MV-4-11 (cell line): ENCODE data around the gene TSEN54.

Source experiments
- DNase-seq: peaks from one replicate; lab custom pipeline; 2025; lab: John Stamatoyannopoulos, UW

Gene TSEN54

DNA sequence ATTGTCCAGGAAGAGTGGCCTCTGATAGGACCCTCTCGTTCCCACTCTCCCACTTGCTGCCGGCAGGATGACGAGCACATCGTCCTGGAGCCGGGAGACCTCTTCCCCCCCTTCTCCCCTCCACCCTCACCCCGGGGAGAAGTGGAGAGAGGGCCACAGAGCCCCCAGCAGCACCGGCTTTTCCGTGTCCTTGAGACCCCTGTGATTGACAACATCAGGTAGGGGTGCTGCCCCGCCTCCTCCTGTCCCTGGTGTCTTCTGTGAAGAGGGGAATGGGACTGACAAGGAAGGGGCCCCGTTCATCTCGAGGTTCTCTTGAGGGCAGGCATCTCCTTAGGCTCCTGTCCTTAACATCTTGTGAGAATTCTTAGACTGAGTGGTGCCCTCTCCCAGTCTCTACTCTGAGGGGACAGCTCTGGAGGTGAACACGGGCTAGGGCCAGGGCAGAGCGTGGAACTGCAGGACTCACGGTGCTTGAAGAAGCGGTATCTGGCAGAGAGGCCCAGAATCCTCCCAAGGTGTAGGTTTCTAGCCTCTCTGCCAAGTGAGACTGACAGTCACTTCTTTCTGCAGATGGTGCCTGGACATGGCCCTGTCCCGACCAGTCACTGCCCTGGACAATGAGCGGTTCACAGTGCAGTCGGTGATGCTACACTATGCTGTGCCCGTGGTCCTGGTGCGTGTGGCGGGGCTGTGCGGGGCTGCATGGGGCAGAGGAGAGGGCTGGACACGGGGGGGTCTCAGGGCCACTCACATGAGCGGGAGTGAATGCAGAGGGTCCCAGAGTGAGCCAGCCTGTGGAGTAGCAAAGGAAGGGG lies 27.4 kb upstream of the TSEN54 start:
- DNase-seq: no peak

DNA sequence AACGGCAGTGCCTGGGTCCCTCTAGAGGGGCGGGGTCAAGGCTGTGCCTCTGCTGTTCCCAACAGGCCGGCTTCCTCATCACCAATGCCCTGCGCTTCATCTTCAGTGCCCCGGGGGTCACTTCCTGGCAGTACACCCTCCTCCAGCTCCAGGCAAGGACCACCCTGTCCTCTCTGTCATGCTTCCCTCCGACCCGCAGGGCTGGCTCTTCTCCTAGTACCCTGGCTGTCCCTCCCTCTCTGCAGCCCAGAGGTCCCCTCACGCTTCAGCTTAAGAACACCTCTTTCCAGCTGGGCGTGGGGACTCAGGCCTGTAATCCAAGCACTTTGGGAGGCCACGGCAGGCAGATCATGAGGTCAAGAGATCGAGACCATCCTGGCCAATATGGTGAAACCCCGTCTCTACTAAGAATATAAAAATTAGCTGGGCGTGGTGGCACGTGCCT lies 26.8 kb upstream of the TSEN54 start:
- no peak for DNase-seq

DNA sequence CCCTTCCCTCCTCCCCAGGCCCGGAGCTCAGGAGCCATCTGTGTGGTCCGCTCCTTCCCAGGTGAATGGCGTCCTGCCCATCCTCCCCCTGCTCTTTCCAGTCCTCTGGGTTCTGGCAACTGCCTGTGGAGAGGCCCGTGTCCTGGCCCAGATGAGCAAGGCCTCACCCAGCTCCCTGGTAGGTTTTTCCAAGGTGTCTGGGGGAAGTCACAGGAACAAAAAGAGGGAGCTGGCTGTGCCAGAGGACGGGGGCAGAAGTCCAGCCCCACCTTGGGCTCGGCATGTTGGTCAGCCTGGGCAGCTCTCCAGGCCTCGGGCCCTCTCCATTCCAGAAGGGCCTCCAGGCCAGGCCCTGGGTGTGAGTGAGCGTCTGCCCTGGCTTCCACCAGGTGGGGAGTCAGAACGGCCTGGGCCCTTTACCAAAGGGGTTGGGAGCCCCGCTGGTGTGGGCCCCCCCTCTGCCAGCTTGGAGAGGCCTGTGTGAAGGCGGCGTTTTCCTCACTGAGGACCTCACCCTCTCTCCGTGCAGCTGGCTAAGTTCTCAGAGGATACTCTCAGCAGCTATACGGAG lies 26.1 kb upstream of the TSEN54 start:
- DNase-seq: no peak

DNA sequence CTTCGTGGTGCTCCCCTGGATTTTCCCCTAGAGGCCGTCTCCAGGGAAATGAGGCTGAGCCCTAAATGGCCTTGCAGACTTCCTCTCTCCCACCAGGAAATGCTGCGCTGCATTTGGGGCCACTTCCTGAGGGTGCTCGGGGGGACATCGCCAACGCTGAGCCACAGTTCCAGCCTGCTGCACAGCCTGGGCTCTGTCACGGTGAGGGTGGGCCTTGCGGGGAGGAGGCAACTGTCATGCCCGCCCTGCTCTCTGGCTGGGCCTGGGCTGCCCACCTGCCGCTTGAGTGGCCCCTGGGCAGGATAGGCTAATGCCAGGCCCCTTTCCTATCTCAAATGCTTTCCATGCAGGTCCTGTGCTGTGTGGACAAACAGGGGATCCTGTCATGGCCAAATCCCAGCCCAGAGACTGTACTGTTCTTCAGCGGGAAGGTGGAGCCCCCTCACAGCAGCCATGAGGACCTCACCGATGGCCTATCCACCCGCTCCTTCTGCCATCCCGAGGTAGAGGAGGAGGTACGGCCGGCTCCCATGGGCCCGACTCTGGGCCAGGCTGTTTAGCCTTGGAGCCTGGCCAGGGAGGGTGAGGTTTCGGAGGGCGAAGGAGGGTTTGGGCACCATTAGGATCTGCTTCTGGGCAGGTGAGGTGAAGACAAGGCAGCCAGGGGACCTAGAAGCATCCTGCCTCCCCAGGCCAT lies 25.2 kb upstream of the TSEN54 start:
- DNase-seq: no peak

GRCh38 chr17:75491680-75492079 lies 24.6 kb upstream of the TSEN54 start:
- no peak for DNase-seq

DNA sequence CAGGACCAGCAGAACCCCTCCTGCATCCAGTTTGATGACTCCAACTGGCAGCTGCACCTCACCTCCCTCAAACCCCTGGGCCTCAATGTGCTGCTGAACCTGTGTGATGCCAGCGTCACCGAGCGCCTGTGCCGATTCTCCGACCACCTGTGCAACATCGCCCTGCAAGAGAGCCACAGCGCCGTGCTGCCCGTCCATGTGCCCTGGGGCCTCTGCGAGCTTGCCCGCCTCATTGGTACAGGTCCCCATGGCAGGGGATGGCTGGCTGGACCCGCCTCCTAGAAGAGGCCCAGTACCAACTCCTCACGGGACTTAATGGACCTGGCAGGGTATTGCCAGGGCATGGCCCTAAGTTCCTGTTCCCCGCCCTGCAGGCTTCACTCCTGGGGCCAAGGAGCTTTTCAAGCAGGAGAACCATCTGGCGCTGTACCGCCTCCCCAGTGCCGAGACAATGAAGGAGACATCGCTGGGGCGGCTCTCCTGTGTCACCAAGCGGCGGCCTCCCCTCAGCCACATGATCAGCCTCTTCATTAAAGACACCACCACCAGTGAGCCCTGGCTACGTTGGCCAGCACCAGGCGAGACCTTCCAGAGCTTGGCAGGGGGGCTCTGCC lies 23.7 kb upstream of the TSEN54 start:
- no peak for DNase-seq

DNA sequence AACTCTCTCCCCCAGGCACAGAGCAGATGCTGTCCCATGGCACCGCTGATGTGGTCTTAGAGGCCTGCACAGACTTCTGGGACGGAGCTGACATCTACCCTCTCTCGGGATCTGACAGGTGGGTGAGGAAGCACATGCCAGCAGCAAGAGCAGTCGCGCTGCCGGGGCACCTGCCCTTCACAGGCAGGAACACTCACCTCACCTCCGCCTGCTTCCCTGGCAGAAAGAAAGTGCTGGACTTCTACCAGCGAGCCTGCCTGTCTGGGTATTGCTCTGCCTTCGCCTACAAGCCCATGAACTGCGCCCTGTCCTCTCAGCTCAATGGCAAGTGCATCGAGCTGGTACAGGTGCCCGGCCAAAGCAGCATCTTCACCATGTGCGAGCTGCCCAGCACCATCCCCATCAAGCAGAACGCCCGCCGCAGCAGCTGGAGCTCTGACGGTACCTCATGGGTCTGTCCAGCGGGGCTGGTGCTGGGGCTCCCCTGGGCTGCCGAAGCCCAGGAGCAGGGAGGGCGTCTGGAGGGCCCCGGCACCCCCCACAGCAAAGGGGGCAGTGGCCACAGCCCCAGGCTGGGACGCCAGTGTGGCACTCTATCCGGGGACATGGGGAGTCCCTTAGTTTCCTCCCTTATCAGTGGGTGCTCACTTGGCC lies 22.7 kb upstream of the TSEN54 start:
- DNase-seq: no peak

DNA sequence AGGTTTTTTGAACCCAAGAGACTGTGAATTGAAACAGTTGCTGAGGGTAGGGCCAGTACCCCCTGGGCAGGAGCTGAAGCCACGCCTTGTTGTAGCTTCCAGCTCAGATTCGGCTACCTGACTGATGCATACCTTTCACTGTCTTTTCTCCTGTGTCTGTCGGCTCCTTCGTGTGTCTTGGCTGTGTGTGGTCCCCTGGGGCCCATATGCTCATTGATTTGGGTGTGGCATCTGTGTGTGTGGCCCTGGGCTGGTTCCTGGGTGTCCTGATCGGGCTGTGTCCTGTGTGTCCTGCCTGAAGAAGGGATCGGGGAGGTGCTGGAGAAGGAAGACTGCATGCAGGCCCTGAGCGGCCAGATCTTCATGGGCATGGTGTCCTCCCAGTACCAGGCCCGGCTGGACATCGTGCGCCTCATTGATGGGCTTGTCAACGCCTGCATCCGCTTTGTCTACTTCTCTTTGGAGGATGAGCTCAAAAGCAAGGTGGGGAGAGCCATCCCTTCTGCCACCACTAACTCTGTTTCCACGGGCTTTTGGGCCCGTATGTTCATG lies 21.9 kb upstream of the TSEN54 start:
- DNase-seq: no peak

GRCh38 chr17:75496005-75496404 lies 20.3 kb upstream of the TSEN54 start:
- no peak for DNase-seq

- DNase-seq: no peak
These were observed 18.1 kb upstream of the TSEN54 start for GRCh38 chr17:75498039-75498725.

- DNase-seq: no peak
These were observed 17.6 kb upstream of the TSEN54 start for GRCh38 chr17:75498726-75499213.

GRCh38 chr17:75499313-75500022 lies 16.9 kb upstream of the TSEN54 start:
- no peak for DNase-seq

GRCh38 chr17:75500419-75501216 lies 15.7 kb upstream of the TSEN54 start:
- DNase-seq: no peak

GRCh38 chr17:75501378-75502071 lies 14.8 kb upstream of the TSEN54 start:
- DNase-seq: no peak

DNA sequence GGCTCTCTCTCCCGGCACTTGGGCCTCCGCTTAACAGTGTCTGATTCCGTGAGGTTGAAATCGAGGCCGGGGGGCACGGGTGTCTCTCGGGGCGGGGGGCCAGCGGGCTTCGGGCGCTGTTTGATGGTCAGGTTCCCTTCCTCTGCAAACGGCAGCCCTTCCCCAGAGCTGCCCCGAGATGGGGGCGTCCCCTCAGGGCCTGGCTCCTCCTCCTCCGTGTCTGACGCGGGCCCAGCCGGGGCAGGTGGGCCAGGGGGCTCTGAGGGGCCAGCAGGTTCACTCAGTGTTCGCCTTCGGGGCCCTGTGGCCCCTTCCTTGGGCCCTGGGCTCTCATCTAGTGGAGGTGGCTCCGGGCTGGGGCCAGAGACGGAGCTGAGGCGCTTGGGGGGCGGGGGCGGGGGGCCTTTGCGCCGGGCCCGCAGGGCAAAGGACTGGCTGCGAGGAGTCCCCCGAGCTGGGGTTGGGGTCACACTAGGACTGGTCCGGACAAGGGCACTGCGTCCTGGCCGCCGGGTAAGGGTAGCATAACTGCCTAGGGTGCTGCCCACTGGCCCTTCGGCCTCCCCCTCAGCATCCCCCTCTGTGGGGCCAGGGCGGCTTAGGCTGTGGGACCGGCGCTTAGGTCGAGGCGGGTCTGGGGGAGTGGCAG lies 14.1 kb upstream of the TSEN54 start:
- DNase-seq: no peak

DNA sequence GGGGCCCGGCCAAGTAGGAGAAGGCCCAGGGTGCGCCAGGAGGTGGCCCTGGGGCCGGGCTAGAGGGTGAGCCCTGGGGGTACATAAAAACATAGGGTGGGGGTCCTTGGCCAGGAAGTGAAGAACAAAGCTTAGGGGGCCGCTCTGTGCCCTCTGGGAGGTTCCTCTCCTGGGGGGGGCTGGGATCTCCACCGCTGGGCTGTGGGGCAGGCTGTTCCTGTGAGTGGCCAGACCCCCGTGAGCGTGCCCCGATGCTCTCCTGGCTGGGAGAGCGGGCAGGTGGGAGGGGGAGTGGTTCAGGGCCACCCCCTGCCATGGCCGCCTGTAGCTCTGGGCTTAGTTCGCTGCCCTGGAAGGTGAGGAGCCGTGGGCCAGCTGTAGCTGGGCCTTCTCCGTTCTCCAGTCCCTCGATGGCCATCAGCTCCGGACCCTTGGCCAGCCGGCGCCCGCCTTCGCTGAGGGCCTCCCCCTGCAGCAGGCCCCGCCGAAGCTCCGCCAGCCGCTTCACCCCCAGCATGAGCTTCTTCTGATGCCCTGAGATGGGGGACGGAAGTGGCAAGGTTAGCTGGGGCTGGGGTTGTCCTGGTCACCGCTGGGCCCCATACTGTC lies 13.5 kb upstream of the TSEN54 start:
- no peak for DNase-seq

DNA sequence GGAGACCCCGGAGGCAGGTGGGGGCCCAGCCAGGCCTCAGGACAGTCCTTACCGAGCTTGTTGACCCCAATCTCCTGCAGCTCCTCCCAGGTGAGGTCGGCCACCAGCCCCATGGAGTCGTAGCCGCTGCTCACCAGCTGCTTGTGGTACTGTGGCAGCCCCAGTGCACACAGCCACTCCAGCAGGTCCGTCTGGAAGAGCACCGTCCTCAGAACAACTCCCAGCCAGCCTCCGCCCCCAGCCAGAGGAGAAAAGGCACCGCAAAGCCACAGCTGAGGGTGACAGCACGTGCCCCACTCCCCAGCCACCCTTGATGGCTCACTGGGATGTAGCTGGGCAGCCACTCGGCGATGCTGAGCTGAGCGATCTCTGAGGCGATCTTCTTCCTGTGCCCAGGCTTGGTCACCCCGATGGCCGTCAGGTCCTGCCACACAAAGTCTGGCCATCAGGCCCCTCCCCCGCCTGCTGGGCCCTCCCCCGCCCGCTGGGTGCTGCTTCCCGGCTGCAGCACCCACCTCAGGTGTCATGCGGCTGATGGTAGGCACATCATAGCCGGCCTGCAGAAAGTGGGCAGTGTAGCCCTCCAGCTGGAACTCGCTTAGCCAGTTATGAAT lies 12.9 kb upstream of the TSEN54 start:
- no peak for DNase-seq

DNA sequence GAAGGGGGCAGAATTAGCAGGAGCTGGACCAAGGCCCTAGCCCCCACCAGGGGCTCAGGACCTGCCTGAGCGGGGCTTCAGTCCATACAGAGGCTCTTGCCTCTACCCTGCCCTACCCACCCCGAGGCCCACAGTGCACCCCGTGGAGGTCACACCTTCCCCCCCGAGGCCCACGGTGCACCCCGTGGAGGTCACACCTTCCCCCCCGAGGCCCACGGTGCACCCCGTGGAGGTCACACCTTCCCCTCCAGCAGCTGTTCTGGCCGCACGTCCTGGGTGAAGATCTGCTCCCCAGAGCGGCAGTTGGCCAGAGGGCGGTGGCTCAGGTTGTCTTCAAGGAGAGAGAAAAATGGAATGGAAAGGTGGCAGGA lies 12.4 kb upstream of the TSEN54 start:
- DNase-seq: no peak
